GM23338 (cell line): ENCODE measurements around the gene TSPYL4. TPM values are rescaled to one million over a fixed set of nuclear protein-coding genes. Genes with fewer than 3 reads are reported as not detected.
A peak's percentile ranks its signal among the peaks of the same experiment; 100 is the strongest.

ENCODE experiments used
- ATAC-seq: fragments of 200-7000 bp; cut with Tn5 transposase; 3 replicates; pipeline ENCODE4 v1.9.1; 2020
- DNase-seq: peaks from one replicate; pipeline ENCODE4 v3.0.0-alpha.2; 2015; ENCODE audit warnings: low spot score
- H2AFZ ChIP-seq: fragments of 200-600 bp; sonication (generic); 2 replicates; pipeline ENCODE4 v1.8.0; 2016; ENCODE audit warnings: antibody characterized with exemption, mild to moderate bottlenecking, moderate library complexity
- H3F3A ChIP-seq: fragments of 200-600 bp; sonication (generic); replicated peaks from 2 replicates; pipeline ENCODE4 v1.8.0; 2017; ENCODE audit warnings: antibody characterized with exemption, mixed run types, low read depth
- H3K27ac ChIP-seq: fragments of 200-600 bp; sonication (generic); 2 replicates; pipeline ENCODE4 v1.6.1; 2016; ENCODE audit warnings: low read depth
- H3K27me3 ChIP-seq: fragments of 200-600 bp; sonication (generic); 2 replicates; pipeline ENCODE4 v1.8.0; 2016; ENCODE audit warnings: mild to moderate bottlenecking, mixed run types, moderate library complexity; ENCODE audit not compliant: insufficient read depth
- H3K36me3 ChIP-seq: fragments of 200-600 bp; sonication (generic); 2 replicates; pipeline ENCODE4 v1.8.0; 2016; ENCODE audit warnings: mild to moderate bottlenecking; ENCODE audit not compliant: insufficient read depth
- H3K4me1 ChIP-seq: fragments of 200-600 bp; sonication (generic); 2 replicates; pipeline ENCODE4 v1.8.0; 2016; ENCODE audit warnings: mild to moderate bottlenecking, moderate library complexity; ENCODE audit not compliant: insufficient read depth
- H3K4me2 ChIP-seq: fragments of 200-600 bp; sonication (generic); 2 replicates; pipeline ENCODE4 v1.7.1; 2017; ENCODE audit warnings: mixed run types
- H3K4me3 ChIP-seq: fragments of 200-600 bp; sonication (generic); 2 replicates; pipeline ENCODE4 v1.6.1; 2016; ENCODE audit warnings: mixed run types
- H3K79me2 ChIP-seq: fragments of 200-600 bp; sonication (generic); replicated peaks from 2 replicates; pipeline ENCODE4 v1.8.0; 2017; ENCODE audit warnings: mild to moderate bottlenecking; ENCODE audit not compliant: insufficient read depth
- H3K9me2 ChIP-seq: fragments of 200-600 bp; sonication (generic); 2 replicates; pipeline ENCODE4 v1.8.0; 2017; ENCODE audit not compliant: insufficient read depth
- H4K20me1 ChIP-seq: fragments of 200-600 bp; sonication (generic); replicated peaks from 2 replicates; pipeline ENCODE4 v1.8.0; 2017; ENCODE audit warnings: mild to moderate bottlenecking; ENCODE audit not compliant: insufficient read depth
- H3K27ac Mint-ChIP-seq: 2 replicates; pipeline ENCODE4 v1.8.0; 2020; ENCODE audit warnings: inconsistent platforms, mild to moderate bottlenecking, moderate library complexity, mixed read lengths
- H3K27me3 Mint-ChIP-seq: 3 replicates; pipeline ENCODE4 v1.8.0; 2022; ENCODE audit warnings: low read depth, mild to moderate bottlenecking, moderate library complexity, mixed read lengths, inconsistent platforms; ENCODE audit not compliant: insufficient read depth, poor library complexity
- H3K36me3 Mint-ChIP-seq: 3 replicates; pipeline ENCODE4 v1.8.0; 2021; ENCODE audit warnings: low read depth, mild to moderate bottlenecking, inconsistent platforms, moderate library complexity, mixed read lengths
- H3K4me1 Mint-ChIP-seq: 3 replicates; pipeline ENCODE4 v1.8.0; 2020; ENCODE audit warnings: mild to moderate bottlenecking, inconsistent platforms, mixed read lengths
- H3K4me3 Mint-ChIP-seq: 3 replicates; pipeline ENCODE4 v1.8.0; 2021; ENCODE audit warnings: moderate library complexity, mild to moderate bottlenecking, inconsistent platforms, mixed read lengths
- H3K9me3 Mint-ChIP-seq: 3 replicates; pipeline ENCODE4 v1.8.0; 2020; ENCODE audit warnings: moderate library complexity, mild to moderate bottlenecking, inconsistent platforms, mixed read lengths
- ETS1 ChIP-seq: IDR thresholded peaks from 2 replicates; pipeline ENCODE4 v1.6.1; 2016; ENCODE audit warnings: antibody characterized with exemption
- EZH2 ChIP-seq: fragments of 200-600 bp; sonication (generic); IDR thresholded peaks from one replicate; pipeline ENCODE4 v1.8.0; 2017; ENCODE audit warnings: antibody characterized with exemption, mild to moderate bottlenecking, low read depth; ENCODE audit not compliant: unreplicated experiment
- EZH2phosphoT487 ChIP-seq: fragments of 200-600 bp; sonication (generic); IDR thresholded peaks from one replicate; pipeline ENCODE4 v1.8.1; 2018; ENCODE audit warnings: antibody characterized with exemption; ENCODE audit not compliant: unreplicated experiment
- NANOG ChIP-seq: IDR thresholded peaks from 2 replicates; pipeline ENCODE4 v1.6.1; 2016; ENCODE audit warnings: antibody characterized with exemption, borderline replicate concordance
- ZNF114 ChIP-seq: fragments of 250-450 bp; sonication (Bioruptor Pico); IDR thresholded peaks from 2 replicates; pipeline ENCODE4 v1.5.0; 2020; ENCODE audit warnings: mild to moderate bottlenecking, moderate library complexity
- polyA plus RNA-seq: library from polyadenylated mRNA; unstranded; fragments of >200 nt; fragmentation: Nextera tagmentation; extraction: Ambion mirVana; gene quantifications from 2 replicates; pipeline ENCODE4 v1.2.1, GENCODE V29; 2016
- total RNA-seq: library from RNA; depleted of rRNA; stranded (reverse); fragments of >200 nt; shearing (Covaris generic); gene quantifications from 2 replicates; pipeline ENCODE4 v1.2.3, GENCODE V29; 2014
- TF ChIP-seq, protein P1 (sequence below), 2 experiments: fragments of 200-600 bp in 1 of 2; sonication (generic) in 1 of 2; conservative IDR thresholded peaks; 2 replicates each; pipeline versions ENCODE4 v1.5.1 to v1.6.1; 2016 to 2017; ENCODE audit warnings: antibody characterized with exemption in 2 of 2, low read depth in 2 of 2, mild to moderate bottlenecking in 2 of 2, moderate library complexity in 1 of 2
- TF ChIP-seq, protein P2 (sequence below): fragments of 250-450 bp; sonication (Bioruptor Pico); IDR thresholded peaks from 2 replicates; pipeline ENCODE4 v1.5.0; 2020; ENCODE audit warnings: mild to moderate bottlenecking, moderate library complexity

The TSPYL4 gene
- total and polyA plus RNA-seq, 2 experiments from 2014 or later = 13.2 to 19.8 TPM

GRCh38 chr6:116248577-116248976 lies 5.3 kb downstream of the TSPYL4 start:
- Mint-ChIP-seq H3K36me3 (peaks cover 7% of the 10 kb centered on the region), H3K27me3 (no peaks in the 10 kb centered on the region), H3K4me3 (no peak overlapping the region), H3K9me3 (no peaks in the 10 kb centered on the region), H3K4me1 (peaks cover 32% of the 10 kb centered on the region), H3K27ac (peak overlapping the region; percentile 43; the same call in 1 of the 2 replicates)
- no peak overlapping the region for H3K4me2 ChIP-seq
- no peaks in the 10 kb centered on the region for H3K9me2 ChIP-seq
- H3K4me3 ChIP-seq = no peak overlapping the region
- ATAC-seq (no peak), DNase-seq (no peak)
- H4K20me1 ChIP-seq = no peaks in the 10 kb centered on the region
- H3K4me1 ChIP-seq = peaks cover 34% of the 10 kb centered on the region
- no peak overlapping the region for H2AFZ ChIP-seq
- no peaks in the 10 kb centered on the region for H3K27me3 ChIP-seq
- TF ChIP-seq, protein P1, sequence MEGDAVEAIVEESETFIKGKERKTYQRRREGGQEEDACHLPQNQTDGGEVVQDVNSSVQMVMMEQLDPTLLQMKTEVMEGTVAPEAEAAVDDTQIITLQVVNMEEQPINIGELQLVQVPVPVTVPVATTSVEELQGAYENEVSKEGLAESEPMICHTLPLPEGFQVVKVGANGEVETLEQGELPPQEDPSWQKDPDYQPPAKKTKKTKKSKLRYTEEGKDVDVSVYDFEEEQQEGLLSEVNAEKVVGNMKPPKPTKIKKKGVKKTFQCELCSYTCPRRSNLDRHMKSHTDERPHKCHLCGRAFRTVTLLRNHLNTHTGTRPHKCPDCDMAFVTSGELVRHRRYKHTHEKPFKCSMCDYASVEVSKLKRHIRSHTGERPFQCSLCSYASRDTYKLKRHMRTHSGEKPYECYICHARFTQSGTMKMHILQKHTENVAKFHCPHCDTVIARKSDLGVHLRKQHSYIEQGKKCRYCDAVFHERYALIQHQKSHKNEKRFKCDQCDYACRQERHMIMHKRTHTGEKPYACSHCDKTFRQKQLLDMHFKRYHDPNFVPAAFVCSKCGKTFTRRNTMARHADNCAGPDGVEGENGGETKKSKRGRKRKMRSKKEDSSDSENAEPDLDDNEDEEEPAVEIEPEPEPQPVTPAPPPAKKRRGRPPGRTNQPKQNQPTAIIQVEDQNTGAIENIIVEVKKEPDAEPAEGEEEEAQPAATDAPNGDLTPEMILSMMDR (conservative IDR thresholded peaks at IDR 0.05; ENCODE audit: low read depth in 2 of 2) = no peak
- TF ChIP-seq ETS1 = no peak
- TF ChIP-seq ZNF114 (CRISPR knock-in tag) = no peak
- no peak for TF ChIP-seq EZH2
- TF ChIP-seq NANOG = no peak
- no peak for TF ChIP-seq EZH2phosphoT487
- TF ChIP-seq, protein P2, sequence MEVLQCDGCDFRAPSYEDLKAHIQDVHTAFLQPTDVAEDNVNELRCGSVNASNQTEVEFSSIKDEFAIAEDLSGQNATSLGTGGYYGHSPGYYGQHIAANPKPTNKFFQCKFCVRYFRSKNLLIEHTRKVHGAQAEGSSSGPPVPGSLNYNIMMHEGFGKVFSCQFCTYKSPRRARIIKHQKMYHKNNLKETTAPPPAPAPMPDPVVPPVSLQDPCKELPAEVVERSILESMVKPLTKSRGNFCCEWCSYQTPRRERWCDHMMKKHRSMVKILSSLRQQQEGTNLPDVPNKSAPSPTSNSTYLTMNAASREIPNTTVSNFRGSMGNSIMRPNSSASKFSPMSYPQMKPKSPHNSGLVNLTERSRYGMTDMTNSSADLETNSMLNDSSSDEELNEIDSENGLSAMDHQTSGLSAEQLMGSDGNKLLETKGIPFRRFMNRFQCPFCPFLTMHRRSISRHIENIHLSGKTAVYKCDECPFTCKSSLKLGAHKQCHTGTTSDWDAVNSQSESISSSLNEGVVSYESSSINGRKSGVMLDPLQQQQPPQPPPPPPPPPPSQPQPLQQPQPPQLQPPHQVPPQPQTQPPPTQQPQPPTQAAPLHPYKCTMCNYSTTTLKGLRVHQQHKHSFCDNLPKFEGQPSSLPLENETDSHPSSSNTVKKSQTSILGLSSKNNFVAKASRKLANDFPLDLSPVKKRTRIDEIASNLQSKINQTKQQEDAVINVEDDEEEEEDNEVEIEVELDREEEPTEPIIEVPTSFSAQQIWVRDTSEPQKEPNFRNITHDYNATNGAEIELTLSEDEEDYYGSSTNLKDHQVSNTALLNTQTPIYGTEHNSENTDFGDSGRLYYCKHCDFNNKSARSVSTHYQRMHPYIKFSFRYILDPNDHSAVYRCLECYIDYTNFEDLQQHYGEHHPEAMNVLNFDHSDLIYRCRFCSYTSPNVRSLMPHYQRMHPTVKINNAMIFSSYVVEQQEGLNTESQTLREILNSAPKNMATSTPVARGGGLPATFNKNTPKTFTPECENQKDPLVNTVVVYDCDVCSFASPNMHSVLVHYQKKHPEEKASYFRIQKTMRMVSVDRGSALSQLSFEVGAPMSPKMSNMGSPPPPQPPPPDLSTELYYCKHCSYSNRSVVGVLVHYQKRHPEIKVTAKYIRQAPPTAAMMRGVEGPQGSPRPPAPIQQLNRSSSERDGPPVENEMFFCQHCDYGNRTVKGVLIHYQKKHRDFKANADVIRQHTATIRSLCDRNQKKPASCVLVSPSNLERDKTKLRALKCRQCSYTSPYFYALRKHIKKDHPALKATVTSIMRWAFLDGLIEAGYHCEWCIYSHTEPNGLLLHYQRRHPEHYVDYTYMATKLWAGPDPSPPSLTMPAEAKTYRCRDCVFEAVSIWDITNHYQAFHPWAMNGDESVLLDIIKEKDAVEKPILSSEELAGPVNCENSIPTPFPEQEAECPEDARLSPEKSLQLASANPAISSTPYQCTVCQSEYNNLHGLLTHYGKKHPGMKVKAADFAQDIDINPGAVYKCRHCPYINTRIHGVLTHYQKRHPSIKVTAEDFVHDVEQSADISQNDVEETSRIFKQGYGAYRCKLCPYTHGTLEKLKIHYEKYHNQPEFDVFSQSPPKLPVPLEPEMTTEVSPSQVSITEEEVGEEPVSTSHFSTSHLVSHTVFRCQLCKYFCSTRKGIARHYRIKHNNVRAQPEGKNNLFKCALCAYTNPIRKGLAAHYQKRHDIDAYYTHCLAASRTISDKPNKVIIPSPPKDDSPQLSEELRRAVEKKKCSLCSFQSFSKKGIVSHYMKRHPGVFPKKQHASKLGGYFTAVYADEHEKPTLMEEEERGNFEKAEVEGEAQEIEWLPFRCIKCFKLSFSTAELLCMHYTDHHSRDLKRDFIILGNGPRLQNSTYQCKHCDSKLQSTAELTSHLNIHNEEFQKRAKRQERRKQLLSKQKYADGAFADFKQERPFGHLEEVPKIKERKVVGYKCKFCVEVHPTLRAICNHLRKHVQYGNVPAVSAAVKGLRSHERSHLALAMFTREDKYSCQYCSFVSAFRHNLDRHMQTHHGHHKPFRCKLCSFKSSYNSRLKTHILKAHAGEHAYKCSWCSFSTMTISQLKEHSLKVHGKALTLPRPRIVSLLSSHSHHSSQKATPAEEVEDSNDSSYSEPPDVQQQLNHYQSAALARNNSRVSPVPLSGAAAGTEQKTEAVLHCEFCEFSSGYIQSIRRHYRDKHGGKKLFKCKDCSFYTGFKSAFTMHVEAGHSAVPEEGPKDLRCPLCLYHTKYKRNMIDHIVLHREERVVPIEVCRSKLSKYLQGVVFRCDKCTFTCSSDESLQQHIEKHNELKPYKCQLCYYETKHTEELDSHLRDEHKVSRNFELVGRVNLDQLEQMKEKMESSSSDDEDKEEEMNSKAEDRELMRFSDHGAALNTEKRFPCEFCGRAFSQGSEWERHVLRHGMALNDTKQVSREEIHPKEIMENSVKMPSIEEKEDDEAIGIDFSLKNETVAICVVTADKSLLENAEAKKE (CRISPR knock-in tag) = no peak
- no peak overlapping the region for H3K27ac ChIP-seq
- H3K36me3 ChIP-seq = no peaks in the 10 kb centered on the region
- peaks cover 35% of the 10 kb centered on the region for H3K79me2 ChIP-seq
- no peaks in the 10 kb centered on the region for H3F3A ChIP-seq
